ENCODE results near the gene TTLL9.
"Not testable (repeated sequence)": the region's sequence is repeated elsewhere in the genome, so short reads cannot be mapped to it uniquely, and the experiment has no call there.

Gene TTLL9

DNA sequence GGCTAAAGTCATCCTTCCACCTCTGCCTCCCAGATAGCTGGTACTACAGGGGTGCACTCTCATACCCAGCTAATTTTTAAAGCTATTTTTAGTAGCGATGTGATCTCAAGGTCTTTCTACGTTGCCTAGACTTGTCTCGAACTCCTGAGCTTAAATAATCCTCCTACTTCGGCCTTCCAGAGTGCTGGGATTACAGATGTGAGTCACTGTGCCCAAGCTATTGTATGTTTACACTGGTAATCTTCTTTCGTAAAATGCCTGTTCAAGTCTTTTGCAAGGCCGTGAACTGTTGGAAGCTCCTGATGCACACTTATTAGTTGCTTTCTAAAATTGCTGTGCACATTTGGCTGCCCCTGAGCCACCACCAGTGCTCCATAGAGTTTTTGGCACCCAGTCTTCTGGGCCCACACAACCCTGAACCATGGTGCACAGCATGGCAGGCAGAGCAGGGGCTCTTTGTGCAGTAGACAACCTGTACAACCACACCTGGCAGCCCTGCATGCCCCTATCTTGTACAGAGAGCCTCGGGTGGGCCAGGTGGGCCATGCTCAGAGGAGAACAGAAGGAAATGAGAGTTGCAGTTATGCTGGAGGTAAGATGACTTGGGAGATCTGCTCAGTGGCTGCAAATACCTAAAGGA, 48.2 kb downstream of the TTLL9 start:
- DNase-seq (ENCODE audit: low read depth), result no peak
- no peak for TF ChIP-seq CTCF (IDR thresholded peaks at IDR 0.05; ENCODE audit: low read length, missing control alignments)
- no peak overlapping the region for H3K4me3 ChIP-seq (replicated peaks; ENCODE audit: low read depth, low read length)

DNA sequence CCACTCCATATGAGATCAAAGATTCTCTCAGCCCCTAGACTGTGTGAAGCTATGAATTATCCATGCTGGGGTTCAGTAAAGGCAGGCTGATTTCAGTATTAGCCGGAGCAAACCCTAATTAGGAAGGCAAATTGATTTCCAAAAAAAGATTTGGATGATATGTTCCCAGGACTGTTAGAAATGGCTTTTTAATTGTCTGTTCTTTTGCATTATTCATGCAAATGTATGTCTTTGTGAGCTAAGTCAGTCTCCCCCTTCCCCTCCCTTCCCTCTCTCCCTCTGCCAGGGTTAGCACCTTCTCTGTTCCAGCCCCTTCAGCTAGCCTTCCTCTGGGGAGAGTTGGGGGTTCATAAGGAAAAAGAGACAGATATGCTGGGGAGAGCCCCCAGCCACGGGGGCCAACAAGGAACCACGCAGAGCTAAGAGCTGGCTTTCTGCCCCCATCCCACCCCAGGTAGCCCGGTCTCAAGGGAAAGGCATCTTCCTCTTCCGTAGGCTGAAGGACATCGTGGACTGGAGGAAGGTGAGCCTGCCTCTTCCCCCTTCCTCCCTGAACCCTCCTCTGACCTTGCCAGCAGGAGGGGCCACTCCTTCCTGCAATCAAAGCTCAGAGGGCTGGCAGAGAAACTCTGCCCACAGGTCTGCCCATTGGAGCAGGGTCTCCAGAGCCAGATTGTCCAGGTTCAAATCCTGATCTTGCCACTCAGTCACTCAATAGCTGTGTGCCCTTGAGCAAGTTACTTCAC, 49.1 kb downstream of the TTLL9 start:
- no peak for DNase-seq (ENCODE audit: low read depth)
- no peak overlapping the region for H3K4me3 ChIP-seq (replicated peaks; ENCODE audit: low read depth, low read length)
- TF ChIP-seq CTCF (IDR thresholded peaks at IDR 0.05; ENCODE audit: low read length, missing control alignments), result no peak

GRCh38 chr20:31920275-31920855, 49.9 kb downstream of the TTLL9 start:
- H3K4me3 ChIP-seq (replicated peaks; ENCODE audit: low read depth, low read length), result no peak overlapping the region
- no peak for DNase-seq (ENCODE audit: low read depth)
- no peak for TF ChIP-seq CTCF (IDR thresholded peaks at IDR 0.05; ENCODE audit: low read length, missing control alignments)

- H3K4me3 ChIP-seq (replicated peaks; ENCODE audit: low read depth, low read length); DNase-seq (ENCODE audit: low read depth): not testable (repeated sequence)
Measured at GRCh38 chr20:31921480-31921879, 51.0 kb downstream of the TTLL9 start.

DNA sequence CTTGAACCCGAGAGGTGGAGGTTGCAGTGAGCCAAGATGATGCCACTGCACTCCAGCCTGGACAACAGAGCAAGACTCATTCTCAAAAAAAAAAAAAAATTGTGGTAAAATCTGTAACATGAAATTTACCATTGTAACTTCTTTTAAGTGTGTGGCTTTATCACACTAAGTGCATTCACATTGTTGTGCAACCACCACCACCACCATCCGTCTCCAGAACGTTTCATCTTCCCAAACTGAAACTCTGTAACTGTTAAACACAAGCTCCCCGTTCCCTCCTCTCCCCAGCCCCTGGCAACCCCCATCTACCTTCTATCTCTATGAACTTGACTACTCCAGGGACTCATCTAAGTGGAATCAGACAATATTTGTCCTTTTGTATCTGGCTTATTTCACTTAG, 51.7 kb downstream of the TTLL9 start:
- TF ChIP-seq CTCF (IDR thresholded peaks at IDR 0.05; ENCODE audit: low read length, missing control alignments), result no peak
- H3K4me3 ChIP-seq (replicated peaks; ENCODE audit: low read depth, low read length), result no peak overlapping the region
- DNase-seq (ENCODE audit: low read depth), result no peak

GRCh38 chr20:31922588-31922987, 52.2 kb downstream of the TTLL9 start:
- TF ChIP-seq CTCF (IDR thresholded peaks at IDR 0.05; ENCODE audit: low read length, missing control alignments), result no peak
- no peak overlapping the region for H3K4me3 ChIP-seq (replicated peaks; ENCODE audit: low read depth, low read length)
- no peak for DNase-seq (ENCODE audit: low read depth)

- DNase-seq (ENCODE audit: low read depth), result peak; percentile 2
- no peak overlapping the region for H3K4me3 ChIP-seq (replicated peaks; ENCODE audit: low read depth, low read length)
- TF ChIP-seq CTCF (IDR thresholded peaks at IDR 0.05; ENCODE audit: low read length, missing control alignments), result no peak
Measured at GRCh38 chr20:31923388-31924331, 53.2 kb downstream of the TTLL9 start.
